ENCODE data around the gene MDP1.
"Not testable (repeated sequence)": the region's sequence is repeated elsewhere in the genome, so short reads cannot be mapped to it uniquely, and the experiment has no call there.

DNA sequence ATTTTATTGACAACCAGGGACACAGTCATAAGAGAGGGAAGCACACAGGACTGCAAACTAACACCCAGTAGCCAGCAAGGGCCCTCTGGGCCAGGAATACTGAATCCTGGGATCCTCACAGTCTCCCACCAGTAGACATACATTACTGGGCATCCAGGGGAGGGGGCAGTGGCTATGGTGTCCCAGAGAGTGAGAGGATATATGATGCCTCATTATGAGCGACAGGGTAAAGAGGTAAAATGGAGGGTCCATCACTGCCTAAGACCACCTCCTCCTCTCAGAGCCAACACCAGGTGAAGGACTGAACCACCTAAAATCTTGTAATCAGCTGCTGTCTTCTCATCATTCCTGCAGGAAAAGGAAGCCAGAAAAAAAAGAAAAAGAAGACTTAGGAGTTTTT, 1.0 kb upstream of the MDP1 start:
- TF ChIP-seq, protein P1, sequence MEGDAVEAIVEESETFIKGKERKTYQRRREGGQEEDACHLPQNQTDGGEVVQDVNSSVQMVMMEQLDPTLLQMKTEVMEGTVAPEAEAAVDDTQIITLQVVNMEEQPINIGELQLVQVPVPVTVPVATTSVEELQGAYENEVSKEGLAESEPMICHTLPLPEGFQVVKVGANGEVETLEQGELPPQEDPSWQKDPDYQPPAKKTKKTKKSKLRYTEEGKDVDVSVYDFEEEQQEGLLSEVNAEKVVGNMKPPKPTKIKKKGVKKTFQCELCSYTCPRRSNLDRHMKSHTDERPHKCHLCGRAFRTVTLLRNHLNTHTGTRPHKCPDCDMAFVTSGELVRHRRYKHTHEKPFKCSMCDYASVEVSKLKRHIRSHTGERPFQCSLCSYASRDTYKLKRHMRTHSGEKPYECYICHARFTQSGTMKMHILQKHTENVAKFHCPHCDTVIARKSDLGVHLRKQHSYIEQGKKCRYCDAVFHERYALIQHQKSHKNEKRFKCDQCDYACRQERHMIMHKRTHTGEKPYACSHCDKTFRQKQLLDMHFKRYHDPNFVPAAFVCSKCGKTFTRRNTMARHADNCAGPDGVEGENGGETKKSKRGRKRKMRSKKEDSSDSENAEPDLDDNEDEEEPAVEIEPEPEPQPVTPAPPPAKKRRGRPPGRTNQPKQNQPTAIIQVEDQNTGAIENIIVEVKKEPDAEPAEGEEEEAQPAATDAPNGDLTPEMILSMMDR (IDR thresholded peaks at IDR 0.05): not testable (repeated sequence)
- not testable (repeated sequence) for TF ChIP-seq POLR2A (IDR thresholded peaks at IDR 0.05)

All from uterus (tissue), 2 donors.